HepG2 (cell line): ENCODE data around the gene VAMP8. TPM values are rescaled to one million over a fixed set of nuclear protein-coding genes. Genes with fewer than 3 reads are reported as not detected.

Experiments
- ATAC-seq: fragments of 200-7000 bp; cut with Tn5 transposase; 3 replicates; pipeline ENCODE4 v1.9.1; 2020; ENCODE audit warnings: mild to moderate bottlenecking, moderate library complexity
- BruUV-seq: library from RNA; stranded (reverse); fragments of 400-500 nt; replicated peaks from 2 replicates; lab custom pipeline; 2021; lab: Mats Ljungman, UMichigan
- CTCF ChIA-PET: fragments of 300-600 bp; formaldehyde crosslinking; extraction: SDS; loops from one replicate; lab custom pipeline; 2021; ENCODE audit warnings: low total read pairs, inconsistent platforms, low intra/inter-chr PET ratio; lab: Yijun Ruan, JAX
- POLR2A ChIA-PET: fragments of 350-600 bp; sonication (Branson Sonifier 250); formaldehyde crosslinking; loops from one replicate; lab custom pipeline; 2020; ENCODE audit warnings: antibody characterized with exemption, inconsistent platforms; lab: Yijun Ruan, JAX
- DNase-seq: peaks from one replicate; pipeline ENCODE4 v3.0.0-alpha.2; 2015; ENCODE audit warnings: low spot score
- FAIRE-seq: peaks from 3 replicates; lab custom pipeline; 2011; peaks lifted over from hg19 to GRCh38; lab: Jason Lieb, UNC
- H2AFZ ChIP-seq: one replicate; pipeline ENCODE4 v1.6.1; 2011; ENCODE audit warnings: low read length, inconsistent platforms
- H3K27ac ChIP-seq: fragments of 300-600 bp; 3 replicates; pipeline ENCODE4 v1.8.0; 2011; ENCODE audit warnings: mixed run types, mild to moderate bottlenecking, mixed read lengths, low read length, inconsistent platforms; ENCODE audit not compliant: insufficient read depth; ENCODE audit errors: extremely low read length
- H3K27me3 ChIP-seq, 2 experiments: fragments of 200-600 bp in 1 of 2; 2 replicates in 1 of 2; 3 replicates in 1 of 2; pipeline versions ENCODE4 v1.6.0 to v1.8.0; 2011; ENCODE audit warnings: low read length in 2 of 2, mild to moderate bottlenecking in 2 of 2, moderate library complexity in 2 of 2, inconsistent platforms in 1 of 2; ENCODE audit not compliant: insufficient read depth in 2 of 2, control insufficient read depth in 1 of 2
- H3K36me3 ChIP-seq, 2 experiments: fragments of 200-600 bp in 1 of 2; replicated peaks in 1 of 2; 2 replicates in 1 of 2; 3 replicates in 1 of 2; pipeline versions ENCODE4 v1.5.1 to v1.8.0; 2011; ENCODE audit warnings: low read length in 2 of 2, inconsistent platforms in 1 of 2; ENCODE audit not compliant: insufficient read depth in 2 of 2, control insufficient read depth in 1 of 2
- H3K4me1 ChIP-seq: 2 replicates; pipeline ENCODE4 v1.5.1; 2012; ENCODE audit warnings: low read length, inconsistent platforms; ENCODE audit not compliant: insufficient read depth
- H3K4me2 ChIP-seq: 2 replicates; pipeline ENCODE4 v1.6.0; 2011; ENCODE audit warnings: low read depth, low read length, inconsistent platforms
- H3K4me3 ChIP-seq, 3 experiments: fragments of 200-600 bp in 1 of 3; sonication (generic), shearing (Covaris generic) in 1 of 3; replicated peaks in 1 of 3; 2 replicates each; pipeline ENCODE4 v1.5.1; 2011 to 2016; ENCODE audit warnings: low read length in 3 of 3, inconsistent platforms in 2 of 3, low read depth in 2 of 3, mild to moderate bottlenecking in 2 of 3, control low read depth in 1 of 3, mixed read lengths in 1 of 3; ENCODE audit not compliant: insufficient read depth in 1 of 3
- H3K79me2 ChIP-seq: one replicate; pipeline ENCODE4 v1.6.1; 2011; ENCODE audit warnings: low read length, inconsistent platforms; ENCODE audit not compliant: insufficient read depth
- H3K9ac ChIP-seq: 2 replicates; pipeline ENCODE4 v1.6.0; 2011; ENCODE audit warnings: mild to moderate bottlenecking, low read depth, low read length, inconsistent platforms; ENCODE audit not compliant: insufficient read depth
- H3K9me3 ChIP-seq: 2 replicates; pipeline ENCODE4 v1.5.1; 2012; ENCODE audit warnings: mild to moderate bottlenecking, low read length
- H4K20me1 ChIP-seq: 2 replicates; pipeline ENCODE4 v1.6.0; 2011; ENCODE audit warnings: inconsistent platforms, mild to moderate bottlenecking, low read length, moderate library complexity; ENCODE audit not compliant: insufficient read depth
- ATF7-NPFF ChIP-seq: sonication (generic); formaldehyde crosslinking; IDR thresholded peaks from 2 replicates; pipeline ENCODE4 v1.8.1; 2023; ENCODE audit warnings: mild to moderate bottlenecking, low read depth, missing genetic modification reagents, moderate library complexity
- FOXK2 ChIP-seq: fragments of 450-650 bp; IDR thresholded peaks from 2 replicates; pipeline ENCODE4 v1.6.1; 2016
- MAFK ChIP-seq, 2 experiments: IDR thresholded peaks in 1 of 2; conservative IDR thresholded peaks in 1 of 2; 2 replicates each; pipeline ENCODE4 v1.6.1; 2011; ENCODE audit warnings: improper control_type of control experiment in 2 of 2, low read length in 2 of 2
- PHF20 ChIP-seq: sonication (generic); formaldehyde crosslinking; IDR thresholded peaks from 2 replicates; pipeline ENCODE4 v1.5.0; 2020; ENCODE audit warnings: mild to moderate bottlenecking, missing genetic modification reagents
- PHF21A ChIP-seq: sonication (generic); formaldehyde crosslinking; IDR thresholded peaks from 2 replicates; pipeline ENCODE4 v1.5.0; 2020; ENCODE audit warnings: mild to moderate bottlenecking, missing genetic modification reagents
- SALL1 ChIP-seq: sonication (generic); formaldehyde crosslinking; IDR thresholded peaks from 2 replicates; pipeline ENCODE4 v1.8.0; 2022; ENCODE audit warnings: mild to moderate bottlenecking, missing genetic modification reagents
- SRF ChIP-seq: IDR thresholded peaks from 2 replicates; pipeline ENCODE4 v1.6.1; 2011; ENCODE audit warnings: mild to moderate bottlenecking, low read depth, low read length, moderate library complexity
- ZBTB7A ChIP-seq: sonication (generic); formaldehyde crosslinking; IDR thresholded peaks from 2 replicates; pipeline ENCODE4 v1.8.0; 2022; ENCODE audit warnings: mild to moderate bottlenecking, missing genetic modification reagents
- ZNF12 ChIP-seq: sonication (generic); formaldehyde crosslinking; IDR thresholded peaks from 2 replicates; pipeline ENCODE4 v1.5.0; 2020; ENCODE audit warnings: missing genetic modification reagents
- ZNF20 ChIP-seq: sonication (generic); formaldehyde crosslinking; IDR thresholded peaks from 2 replicates; pipeline ENCODE4 v1.4.0; 2020; ENCODE audit warnings: mild to moderate bottlenecking, moderate library complexity, missing genetic modification reagents
- ZNF333 ChIP-seq: sonication (generic); formaldehyde crosslinking; IDR thresholded peaks from 2 replicates; pipeline ENCODE4 v1.4.0; 2020; ENCODE audit warnings: mild to moderate bottlenecking, missing genetic modification reagents, borderline replicate concordance
- ZNF572 ChIP-seq: sonication (generic); formaldehyde crosslinking; IDR thresholded peaks from 2 replicates; pipeline ENCODE4 v1.5.1; 2020; ENCODE audit warnings: mild to moderate bottlenecking, missing genetic modification reagents
- WGBS: methylation state at CpG from one replicate; pipeline ENCODE4 v1.1.6; 2017; ENCODE audit warnings: low lambda C conversion rate; 5-methylcytosine and 5-hydroxymethylcytosine counted together
- in situ Hi-C: cut with HindIII; loops from 2 replicates; pipeline ENCODE4 v1.10.0; 2017; ENCODE audit warnings: low pct_unique_long_range_greater_than_20kb; ENCODE audit not compliant: extremely low pct_ligation_motif_present
- intact Hi-C: fragments of 100-400 bp; cut with micrococcal nuclease; formaldehyde crosslinking; loops from one replicate; pipeline ENCODE4 v1.10.0; 2022; ENCODE audit not compliant: unreplicated experiment
- polyA plus RNA-seq, 8 experiments: library from polyadenylated mRNA; depleted of rRNA in 3 of 8; stranded (reverse) in 7 of 8; unstranded in 1 of 8; fragments of >200 nt; fragmentation: Illumina TruSeq in 4 of 8; extraction: Trizol in 4 of 8; gene quantifications; 2 replicates each; pipeline versions ENCODE4 v1.2.1 to v1.2.3, GENCODE V29; 2011 to 2016; ENCODE audit warnings: low read depth in 4 of 8, missing spikeins in 1 of 8, mixed read lengths in 1 of 8; ENCODE audit not compliant: insufficient read depth in 1 of 8
- total RNA-seq, 5 experiments: library from RNA; depleted of rRNA; stranded (reverse); fragments of >200 nt; fragmentation: Illumina TruSeq; extraction: Trizol; gene quantifications; 2 replicates each; pipeline ENCODE4 v1.2.3, GENCODE V29; 2016; ENCODE audit warnings: low read depth in 1 of 5
- TF ChIP-seq, protein P1 (sequence below): IDR thresholded peaks from 2 replicates; pipeline ENCODE4 v1.6.1; 2016; ENCODE audit warnings: control low read depth

The VAMP8 gene
- total and polyA plus RNA-seq, 2 of the 13 experiments (the other 11 are each of a cell fraction or from before 2014, with no cell fraction given), result 83.3 to 157 TPM

DNA sequence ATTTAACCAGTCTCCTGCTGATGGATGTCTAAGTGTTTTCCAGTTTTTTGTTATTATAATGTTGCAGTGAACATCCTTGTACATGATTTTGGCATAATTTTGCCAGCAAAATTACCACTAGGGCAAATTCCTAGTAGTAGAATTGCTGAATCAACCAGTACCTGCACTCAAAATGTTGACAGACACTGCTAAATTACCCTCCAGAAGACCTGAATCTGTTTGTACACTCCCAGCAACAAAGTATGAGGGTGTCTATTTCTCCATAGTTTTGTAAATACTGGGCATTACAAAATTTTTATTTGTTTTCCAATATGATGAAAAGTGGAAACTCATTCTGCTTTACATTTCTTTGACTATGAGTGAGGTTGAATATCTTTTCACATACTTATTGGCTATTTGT is 49.6 kb upstream of the VAMP8 start:
- Histone ChIP-seq H3K27ac (no peak overlapping the region), H3K36me3 (no peaks in the 10 kb centered on the region), H4K20me1 (no peaks in the 10 kb centered on the region), H3K4me1 (peaks cover 28% of the 10 kb centered on the region), H3K27me3 (peaks cover 2 to 14% of the 10 kb centered on the region in 2 experiments; a peak in 3 of 5 replicates), H3K4me3 (no peak overlapping the region), H3K4me2 (no peak overlapping the region), H3K9me3 (no peaks in the 10 kb centered on the region), H2AFZ (no peak overlapping the region), H3K9ac (no peak overlapping the region), H3K79me2 (no peaks in the 10 kb centered on the region)
- BruUV-seq, result no TSS peak
- no peak for ATAC-seq
- TF ChIP-seq FOXK2 (no peak), MAFK (conservative IDR thresholded peaks at IDR 0.05 in 1 of 2, IDR thresholded peaks at IDR 0.05 in 1 of 2; ENCODE audit: low read length in 2 of 2) (peak in 1 of 2 experiments; percentile 12; a peak in 1 of 4 replicates)
- ChIA-PET CTCF (no interaction called here), POLR2A (no interaction called here)
- in situ Hi-C loops, result no loop called here
- no peak for FAIRE-seq
- intact Hi-C loops, result no loop called here
- DNase-seq, result no peak

DNA sequence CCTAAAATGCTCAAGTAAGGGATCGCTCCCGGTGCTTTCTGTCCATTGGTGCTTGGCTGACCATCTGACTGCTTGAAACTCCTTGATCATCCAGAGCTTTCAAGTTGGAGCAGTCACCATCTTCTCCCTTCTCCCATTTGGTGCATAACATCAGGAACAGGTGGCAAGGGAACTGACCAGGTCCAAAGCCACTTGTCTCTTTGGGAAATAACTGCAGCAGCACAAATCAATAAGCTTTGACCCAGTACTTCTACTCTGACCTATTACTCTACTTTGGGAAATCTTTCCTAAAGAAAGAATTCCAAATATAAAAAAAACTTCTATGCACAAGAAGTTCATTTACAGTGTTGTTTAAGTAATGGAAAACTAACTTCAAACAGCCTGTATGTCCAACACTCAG is 49.0 kb upstream of the VAMP8 start:
- Histone ChIP-seq H2AFZ (no peak overlapping the region), H3K4me3 (no peak overlapping the region), H3K36me3 (no peaks in the 10 kb centered on the region), H3K27ac (no peak overlapping the region), H3K4me2 (no peak overlapping the region), H3K79me2 (no peaks in the 10 kb centered on the region), H3K27me3 (peaks cover 2 to 14% of the 10 kb centered on the region in 2 experiments; a peak in 3 of 5 replicates), H3K9me3 (no peaks in the 10 kb centered on the region), H3K4me1 (peaks cover 23% of the 10 kb centered on the region), H4K20me1 (no peaks in the 10 kb centered on the region), H3K9ac (no peak overlapping the region)
- no peak for ATAC-seq
- intact Hi-C loops (no loop called here), in situ Hi-C loops (no loop called here)
- 71% methylated on average over 2 of the region's 2 CpGs for WGBS
- no peak for FAIRE-seq
- TF ChIP-seq ZNF12 (CRISPR knock-in tag) (no peak), ZNF572 (CRISPR knock-in tag) (no peak), ZNF333 (CRISPR knock-in tag) (no peak), ZNF20 (CRISPR knock-in tag) (no peak), PHF20 (CRISPR knock-in tag) (no peak), SRF (no peak), ATF7-NPFF (CRISPR knock-in tag) (no peak), ZBTB7A (no peak), SALL1 (CRISPR knock-in tag) (no peak), PHF21A (no peak)
- TF ChIP-seq, protein P1, sequence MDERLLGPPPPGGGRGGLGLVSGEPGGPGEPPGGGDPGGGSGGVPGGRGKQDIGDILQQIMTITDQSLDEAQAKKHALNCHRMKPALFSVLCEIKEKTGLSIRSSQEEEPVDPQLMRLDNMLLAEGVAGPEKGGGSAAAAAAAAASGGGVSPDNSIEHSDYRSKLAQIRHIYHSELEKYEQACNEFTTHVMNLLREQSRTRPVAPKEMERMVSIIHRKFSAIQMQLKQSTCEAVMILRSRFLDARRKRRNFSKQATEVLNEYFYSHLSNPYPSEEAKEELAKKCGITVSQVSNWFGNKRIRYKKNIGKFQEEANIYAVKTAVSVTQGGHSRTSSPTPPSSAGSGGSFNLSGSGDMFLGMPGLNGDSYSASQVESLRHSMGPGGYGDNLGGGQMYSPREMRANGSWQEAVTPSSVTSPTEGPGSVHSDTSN (CRISPR knock-in tag), result no peak
- ChIA-PET CTCF (no interaction called here), POLR2A (no interaction called here)
- BruUV-seq, result no TSS peak
- no peak for DNase-seq
